ENCODE measurements around the gene TRIM56. TPM values are rescaled to one million over a fixed set of nuclear protein-coding genes. Genes with fewer than 3 reads are reported as not detected.
A peak's percentile ranks its signal among the peaks of the same experiment; 100 is the strongest.
"Not testable (repeated sequence)": the region's sequence is repeated elsewhere in the genome, so short reads cannot be mapped to it uniquely, and the experiment has no call there.

TRIM56 gene
- total and polyA plus RNA-seq, 2 donors (not counting 1 experiment from before 2014, with no cell fraction given), result 6.0 to 27.6 TPM

GRCh38 chr7:101099969-101100781 lies 14.9 kb downstream of the TRIM56 start:
- Histone ChIP-seq H4K20me1 (ENCODE audit: control insufficient read depth, extremely low read depth, insufficient read depth, low read length) (no peaks in the 10 kb centered on the region), H3K36me3 (ENCODE audit: control insufficient read depth, insufficient read depth, low read length) (no peaks in the 10 kb centered on the region), H3K4me3 (replicated peaks in 1 of 4; ENCODE audit: control extremely low read depth in 1 of 4, insufficient read depth in 1 of 4, low read depth in 3 of 4, low read length in 4 of 4) (peak overlapping the region in 1 of 4 experiments; percentile 23), H3K27ac (ENCODE audit: insufficient read depth, low read length) (peak overlapping the region; percentile 94), H2AFZ (ENCODE audit: low read length) (peak overlapping the region; percentile 3), H3K9ac (ENCODE audit: insufficient read depth, low read length) (peak overlapping the region; percentile 54), H3K79me2 (ENCODE audit: control insufficient read depth, insufficient read depth, low read length) (peaks cover 5% of the 10 kb centered on the region), H3K27me3 (ENCODE audit: control insufficient read depth, insufficient read depth, low read length) (no peaks in the 10 kb centered on the region), H3K9me3 (ENCODE audit: control insufficient read depth, insufficient read depth, low read depth, low read length) (no peaks in the 10 kb centered on the region), H3K4me1 (ENCODE audit: control insufficient read depth, extremely low read depth, insufficient read depth, low read length) (peaks cover 15% of the 10 kb centered on the region), H3K4me2 (ENCODE audit: extremely low read depth, insufficient read depth, low read length) (peak overlapping the region; percentile 20)
- TF ChIP-seq, protein P1, sequence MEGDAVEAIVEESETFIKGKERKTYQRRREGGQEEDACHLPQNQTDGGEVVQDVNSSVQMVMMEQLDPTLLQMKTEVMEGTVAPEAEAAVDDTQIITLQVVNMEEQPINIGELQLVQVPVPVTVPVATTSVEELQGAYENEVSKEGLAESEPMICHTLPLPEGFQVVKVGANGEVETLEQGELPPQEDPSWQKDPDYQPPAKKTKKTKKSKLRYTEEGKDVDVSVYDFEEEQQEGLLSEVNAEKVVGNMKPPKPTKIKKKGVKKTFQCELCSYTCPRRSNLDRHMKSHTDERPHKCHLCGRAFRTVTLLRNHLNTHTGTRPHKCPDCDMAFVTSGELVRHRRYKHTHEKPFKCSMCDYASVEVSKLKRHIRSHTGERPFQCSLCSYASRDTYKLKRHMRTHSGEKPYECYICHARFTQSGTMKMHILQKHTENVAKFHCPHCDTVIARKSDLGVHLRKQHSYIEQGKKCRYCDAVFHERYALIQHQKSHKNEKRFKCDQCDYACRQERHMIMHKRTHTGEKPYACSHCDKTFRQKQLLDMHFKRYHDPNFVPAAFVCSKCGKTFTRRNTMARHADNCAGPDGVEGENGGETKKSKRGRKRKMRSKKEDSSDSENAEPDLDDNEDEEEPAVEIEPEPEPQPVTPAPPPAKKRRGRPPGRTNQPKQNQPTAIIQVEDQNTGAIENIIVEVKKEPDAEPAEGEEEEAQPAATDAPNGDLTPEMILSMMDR (conservative IDR thresholded peaks at IDR 0.05 in 1 of 2, IDR thresholded peaks at IDR 0.05 in 1 of 2; ENCODE audit: low read depth in 1 of 2, low read length in 2 of 2), result no peak
- no peak for TF ChIP-seq EZH2 (IDR thresholded peaks at IDR 0.05; ENCODE audit: low read length, missing control alignments)
- peak; percentile 99 for DNase-seq (ENCODE audit: low read depth in 2 of 2)

DNA sequence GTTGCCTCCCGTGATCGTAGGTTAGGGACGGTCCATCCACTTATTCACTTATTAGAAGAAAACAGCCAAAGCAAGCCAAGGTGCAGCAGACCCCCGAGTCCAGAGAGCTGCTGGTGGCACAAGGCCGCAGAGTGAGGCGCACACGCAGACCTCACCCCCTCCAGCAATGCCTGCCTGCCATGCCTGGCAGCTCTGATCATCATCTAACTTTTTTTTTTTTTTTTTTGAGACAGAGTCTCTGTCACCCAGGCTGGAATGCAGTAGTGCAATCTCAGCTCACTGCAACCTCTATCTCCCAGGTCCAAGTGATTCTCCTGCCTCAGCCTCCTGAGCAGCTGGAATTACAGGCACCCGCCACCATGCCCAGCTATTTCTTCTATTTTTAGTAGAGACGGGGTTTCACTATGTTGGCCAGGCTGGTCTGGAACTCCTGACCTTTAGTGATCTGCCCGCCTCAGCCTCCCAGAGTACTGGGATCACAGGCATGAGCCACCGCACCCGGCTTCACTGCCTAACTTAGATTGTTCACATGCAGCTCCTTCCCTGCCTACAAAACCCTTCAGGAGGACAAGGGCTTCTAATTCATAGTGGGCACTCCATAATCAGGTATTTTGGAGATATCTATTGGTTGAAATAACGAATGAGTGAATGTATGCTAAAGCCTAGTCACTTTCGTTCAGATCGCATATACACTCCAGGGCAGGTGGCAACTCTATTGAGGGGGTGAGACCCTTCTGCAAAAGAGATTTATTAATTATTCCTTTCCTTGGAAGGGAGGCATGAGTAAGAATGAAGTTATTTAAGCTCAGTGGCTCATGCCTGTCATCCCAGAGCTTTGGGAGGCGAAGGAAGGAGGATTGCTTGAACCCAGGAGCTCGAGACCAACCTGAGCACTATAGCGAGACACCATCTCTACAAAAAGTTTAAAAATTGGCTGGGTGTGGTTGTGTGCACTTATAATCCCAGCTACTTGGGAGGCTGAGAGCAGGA lies 15.9 kb downstream of the TRIM56 start:
- no peaks in the 10 kb centered on the region for H3K79me2 ChIP-seq (ENCODE audit: control insufficient read depth, insufficient read depth, low read length)
- H4K20me1 ChIP-seq (ENCODE audit: control insufficient read depth, extremely low read depth, insufficient read depth, low read length), result no peaks in the 10 kb centered on the region
- TF ChIP-seq EZH2 (IDR thresholded peaks at IDR 0.05; ENCODE audit: low read length, missing control alignments), result no peak
- TF ChIP-seq, protein P1 (conservative IDR thresholded peaks at IDR 0.05 in 1 of 2, IDR thresholded peaks at IDR 0.05 in 1 of 2; ENCODE audit: low read depth in 1 of 2, low read length in 2 of 2), result no peak
- H3K36me3 ChIP-seq (ENCODE audit: control insufficient read depth, insufficient read depth, low read length), result no peaks in the 10 kb centered on the region
- H3K4me1 ChIP-seq (ENCODE audit: control insufficient read depth, extremely low read depth, insufficient read depth, low read length), result peaks cover 13% of the 10 kb centered on the region
- H2AFZ ChIP-seq (ENCODE audit: low read length), result no peak overlapping the region
- peak overlapping the region; percentile 20 for H3K4me2 ChIP-seq (ENCODE audit: extremely low read depth, insufficient read depth, low read length)
- DNase-seq (ENCODE audit: low read depth in 2 of 2), result no peak
- peak overlapping the region in 1 of 4 experiments; percentile 24 for H3K4me3 ChIP-seq (replicated peaks in 1 of 4; ENCODE audit: control extremely low read depth in 1 of 4, insufficient read depth in 1 of 4, low read depth in 3 of 4, low read length in 4 of 4)
- H3K27ac ChIP-seq (ENCODE audit: insufficient read depth, low read length), result peak overlapping the region; percentile 94
- H3K9me3 ChIP-seq (ENCODE audit: control insufficient read depth, insufficient read depth, low read depth, low read length), result no peaks in the 10 kb centered on the region
- H3K27me3 ChIP-seq (ENCODE audit: control insufficient read depth, insufficient read depth, low read length), result no peaks in the 10 kb centered on the region
- no peak overlapping the region for H3K9ac ChIP-seq (ENCODE audit: insufficient read depth, low read length)

DNA sequence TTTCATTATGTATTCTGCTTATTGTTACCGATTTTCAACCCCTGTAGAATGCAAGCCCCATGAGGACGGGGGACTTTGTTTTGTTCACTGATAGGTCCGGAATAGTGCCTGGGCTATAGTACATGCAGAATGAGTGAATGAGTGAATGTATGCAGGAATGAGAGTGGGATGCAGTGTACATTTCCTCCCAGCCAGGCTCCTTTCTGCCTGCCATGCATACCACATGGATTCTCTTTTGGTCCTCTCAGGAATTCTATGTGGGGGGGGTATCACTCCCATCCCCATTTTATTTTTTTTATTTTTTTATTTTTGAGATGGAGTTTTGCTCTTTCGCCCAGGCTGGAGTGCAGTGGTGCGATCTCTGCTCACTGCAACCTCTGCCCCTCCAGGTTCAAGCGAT lies 16.7 kb downstream of the TRIM56 start:
- Histone ChIP-seq H4K20me1 (ENCODE audit: control insufficient read depth, extremely low read depth, insufficient read depth, low read length) (no peaks in the 10 kb centered on the region), H3K4me1 (ENCODE audit: control insufficient read depth, extremely low read depth, insufficient read depth, low read length) (peaks cover 13% of the 10 kb centered on the region), H3K27ac (ENCODE audit: insufficient read depth, low read length) (no peak overlapping the region), H3K4me2 (ENCODE audit: extremely low read depth, insufficient read depth, low read length) (no peak overlapping the region), H3K9ac (ENCODE audit: insufficient read depth, low read length) (no peak overlapping the region), H3K4me3 (replicated peaks in 1 of 4; ENCODE audit: control extremely low read depth in 1 of 4, insufficient read depth in 1 of 4, low read depth in 3 of 4, low read length in 4 of 4) (peak overlapping the region in 1 of 4 experiments; percentile 1), H3K9me3 (ENCODE audit: control insufficient read depth, insufficient read depth, low read depth, low read length) (no peaks in the 10 kb centered on the region), H3K27me3 (ENCODE audit: control insufficient read depth, insufficient read depth, low read length) (no peaks in the 10 kb centered on the region), H2AFZ (ENCODE audit: low read length) (no peak overlapping the region), H3K36me3 (ENCODE audit: control insufficient read depth, insufficient read depth, low read length) (no peaks in the 10 kb centered on the region), H3K79me2 (ENCODE audit: control insufficient read depth, insufficient read depth, low read length) (no peaks in the 10 kb centered on the region)
- no peak for TF ChIP-seq EZH2 (IDR thresholded peaks at IDR 0.05; ENCODE audit: low read length, missing control alignments)
- TF ChIP-seq, protein P1 (conservative IDR thresholded peaks at IDR 0.05 in 1 of 2, IDR thresholded peaks at IDR 0.05 in 1 of 2; ENCODE audit: low read depth in 1 of 2, low read length in 2 of 2), result no peak
- no peak for DNase-seq (ENCODE audit: low read depth in 2 of 2)

DNA sequence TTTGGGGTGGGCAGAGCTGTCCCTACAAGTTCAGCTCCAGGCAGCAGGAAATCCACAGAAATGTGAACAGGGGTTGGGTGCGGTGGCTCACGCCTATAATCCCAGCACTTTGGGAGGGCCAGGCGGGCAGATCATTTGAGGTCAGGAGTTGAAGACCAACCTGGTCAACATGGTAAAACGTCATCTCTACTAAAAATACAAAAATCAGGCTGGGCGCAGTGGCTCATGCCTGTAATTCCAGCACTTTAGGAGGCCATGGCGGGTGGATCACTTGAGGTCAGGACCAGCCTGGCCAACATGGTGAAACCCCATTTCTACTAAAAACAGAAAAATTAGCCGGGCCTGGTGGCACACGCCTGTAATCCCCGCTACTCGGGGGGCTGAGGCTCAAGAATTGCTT lies 18.4 kb downstream of the TRIM56 start:
- H4K20me1 ChIP-seq (ENCODE audit: control insufficient read depth, extremely low read depth, insufficient read depth, low read length); DNase-seq (ENCODE audit: low read depth in 2 of 2); H3K36me3 ChIP-seq (ENCODE audit: control insufficient read depth, insufficient read depth, low read length); H3K4me3 ChIP-seq (replicated peaks in 1 of 4; ENCODE audit: control extremely low read depth in 1 of 4, insufficient read depth in 1 of 4, low read depth in 3 of 4, low read length in 4 of 4); H3K4me2 ChIP-seq (ENCODE audit: extremely low read depth, insufficient read depth, low read length); H3K27me3 ChIP-seq (ENCODE audit: control insufficient read depth, insufficient read depth, low read length); H3K9ac ChIP-seq (ENCODE audit: insufficient read depth, low read length); H3K9me3 ChIP-seq (ENCODE audit: control insufficient read depth, insufficient read depth, low read depth, low read length); H3K27ac ChIP-seq (ENCODE audit: insufficient read depth, low read length); H3K79me2 ChIP-seq (ENCODE audit: control insufficient read depth, insufficient read depth, low read length); H2AFZ ChIP-seq (ENCODE audit: low read length): not testable (repeated sequence)
- H3K4me1 ChIP-seq (ENCODE audit: control insufficient read depth, extremely low read depth, insufficient read depth, low read length), result peaks cover 13% of the 10 kb centered on the region
